Ectodermal cell (in vitro differentiated cells): Measurements from ENCODE around the gene GABRB2. TPM values are rescaled to one million over a fixed set of nuclear protein-coding genes. Genes with fewer than 3 reads are reported as not detected.

ENCODE experiments used
- H3K27ac ChIP-seq: 2 replicates; pipeline ENCODE4 v1.7.0; 2013; ENCODE audit warnings: mild to moderate bottlenecking, low read depth, low read length; ENCODE audit not compliant: insufficient read depth, poor library complexity, severe bottlenecking
- H3K27me3 ChIP-seq: 2 replicates; pipeline ENCODE4 v1.7.0; 2013; ENCODE audit warnings: mild to moderate bottlenecking, low read length; ENCODE audit not compliant: insufficient read depth, control insufficient read depth, poor library complexity, severe bottlenecking
- H3K36me3 ChIP-seq: one replicate; pipeline ENCODE4 v1.7.0; 2013; ENCODE audit warnings: low read length; ENCODE audit not compliant: control insufficient read depth, insufficient read depth
- H3K4me1 ChIP-seq: one replicate; pipeline ENCODE4 v1.7.0; 2013; ENCODE audit warnings: low read length; ENCODE audit not compliant: control insufficient read depth, insufficient read depth
- H3K4me3 ChIP-seq: 2 replicates; pipeline ENCODE4 v1.7.0; 2013; ENCODE audit warnings: low read depth, low read length, control low read depth; ENCODE audit not compliant: insufficient read depth
- H3K9me3 ChIP-seq: 2 replicates; pipeline ENCODE4 v1.7.0; 2013; ENCODE audit warnings: mild to moderate bottlenecking, low read length, moderate library complexity; ENCODE audit not compliant: control insufficient read depth
- whole genome bisulfite sequencing, 2 experiments: methylation state at CpG; one replicate each; pipeline ENCODE4 v1.1.7; 2013; ENCODE audit warnings: missing lambda C conversion rate in 2 of 2; 5-methylcytosine and 5-hydroxymethylcytosine counted together
- polyA plus RNA-seq, 4 experiments: library from polyadenylated mRNA; stranded (reverse); fragments of 50-300 nt; gene quantifications; one replicate each; pipeline ENCODE4 v1.2.3, GENCODE V29; 2013

The GABRB2 gene
- polyA plus RNA-seq (2013, experiment 1 of 4): 0.67 TPM
- polyA plus RNA-seq (2013, experiment 2 of 4): 0.59 TPM
- 0.59 TPM for polyA plus RNA-seq (2013, experiment 3 of 4)
- 0.57 TPM for polyA plus RNA-seq (2013, experiment 4 of 4)

DNA sequence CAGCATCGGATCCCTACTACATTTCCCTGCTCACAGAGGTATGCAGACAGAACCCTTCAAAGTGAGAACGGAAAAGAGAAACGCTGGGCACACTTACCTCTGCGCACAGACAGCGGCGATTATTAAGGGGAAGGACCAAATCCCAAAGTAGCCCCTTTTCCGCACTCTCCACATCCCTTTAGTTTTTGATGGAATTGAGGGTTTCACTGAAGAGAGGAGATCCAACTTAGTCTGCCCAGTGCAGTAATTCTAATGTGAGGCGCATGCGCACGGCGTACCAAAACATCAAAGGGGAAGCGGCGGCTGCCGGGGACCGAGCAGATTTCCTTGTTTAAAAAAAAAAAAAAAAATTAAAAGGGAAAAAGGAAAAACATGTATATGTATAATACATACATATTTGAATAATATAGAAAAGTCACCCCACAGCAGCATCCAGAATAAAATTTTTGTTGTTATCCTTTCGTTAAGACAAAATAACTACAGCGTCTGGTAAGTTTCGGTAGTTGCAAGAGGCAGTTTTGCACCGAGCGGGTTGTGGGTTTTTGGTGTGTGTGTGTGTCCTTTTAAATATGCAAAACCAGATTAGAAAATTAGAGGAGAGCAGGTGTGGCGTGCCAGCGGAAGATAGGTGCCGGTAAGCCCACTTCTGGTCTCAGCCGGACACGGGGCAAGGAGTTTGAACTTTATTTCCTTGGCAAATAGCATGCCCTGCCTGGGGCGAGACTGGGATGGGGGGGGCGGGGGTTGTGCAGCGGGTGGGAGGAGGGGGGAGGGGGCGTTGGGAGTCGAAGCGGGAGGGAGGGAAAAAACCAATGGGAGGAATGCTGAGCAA, at the start of gene GABRB2:
Gene GABRB2 (minus strand): TSS at position 256 of the 832 bp plus-strand sequence. CDS start 82 bp downstream, at position 174.
- no peaks in the 10 kb centered on the region for H3K9me3 ChIP-seq
- H3K4me1 ChIP-seq: peaks cover 8% of the 10 kb centered on the region
- WGBS, 2 experiments: 1 to 2% methylated on average over 25 to 29 of the region's 31 CpGs
- H3K4me3 ChIP-seq: peak within 1 kb of the TSS; percentile 43
- no peaks in the 10 kb centered on the region for H3K36me3 ChIP-seq
- H3K27ac ChIP-seq: no peak within 1 kb of the TSS
- peaks cover 59% of the 10 kb centered on the region for H3K27me3 ChIP-seq

DNA sequence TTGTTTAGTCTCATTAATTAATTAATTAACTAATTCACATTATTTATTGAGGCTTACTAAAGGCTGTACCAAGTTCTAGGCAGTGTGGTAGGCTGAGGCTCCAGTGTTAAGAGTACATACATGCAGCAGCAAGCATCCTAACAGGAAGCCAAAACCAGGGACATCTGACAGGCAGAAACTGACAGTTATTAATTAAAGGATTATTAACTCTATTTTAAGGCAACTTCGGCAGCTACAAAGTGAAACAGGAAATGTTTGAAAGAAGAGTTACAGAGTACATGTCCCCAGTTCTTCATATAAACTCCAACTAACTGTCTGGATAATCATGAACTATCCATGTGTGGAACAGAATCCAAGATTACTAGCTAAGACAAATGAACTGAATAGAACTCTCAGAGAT, 39.3 kb upstream of the GABRB2 start:
- Histone ChIP-seq H3K9me3 (no peaks in the 10 kb centered on the region), H3K36me3 (no peaks in the 10 kb centered on the region), H3K27ac (no peak overlapping the region), H3K4me1 (no peaks in the 10 kb centered on the region), H3K27me3 (no peaks in the 10 kb centered on the region), H3K4me3 (no peak overlapping the region)
- WGBS, 2 experiments: 88 to 100% methylated on average over 1 of the region's 1 CpG

DNA sequence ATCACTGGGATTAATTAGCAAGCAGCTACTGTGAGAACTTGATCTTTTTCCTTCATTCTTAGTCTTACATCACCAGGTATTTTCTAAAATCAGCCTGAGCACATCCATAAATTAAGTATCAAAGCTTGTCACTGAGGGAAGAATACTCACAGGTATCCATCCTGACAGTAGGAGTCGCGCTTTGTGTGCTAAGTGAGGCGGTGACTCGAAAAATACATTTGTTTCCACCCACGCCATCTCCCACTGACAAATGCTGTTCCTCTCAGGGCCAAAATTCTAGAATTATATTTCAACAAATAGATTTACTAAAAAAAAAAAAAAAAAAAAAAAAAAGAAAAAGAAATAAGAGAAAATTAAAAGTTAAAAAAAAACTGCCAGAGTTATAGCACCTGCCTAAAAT, 34.1 kb upstream of the GABRB2 start:
- H3K27me3 ChIP-seq: no peaks in the 10 kb centered on the region
- 97 to 100% methylated on average over 4 of the region's 5 CpGs for WGBS, 2 experiments

DNA sequence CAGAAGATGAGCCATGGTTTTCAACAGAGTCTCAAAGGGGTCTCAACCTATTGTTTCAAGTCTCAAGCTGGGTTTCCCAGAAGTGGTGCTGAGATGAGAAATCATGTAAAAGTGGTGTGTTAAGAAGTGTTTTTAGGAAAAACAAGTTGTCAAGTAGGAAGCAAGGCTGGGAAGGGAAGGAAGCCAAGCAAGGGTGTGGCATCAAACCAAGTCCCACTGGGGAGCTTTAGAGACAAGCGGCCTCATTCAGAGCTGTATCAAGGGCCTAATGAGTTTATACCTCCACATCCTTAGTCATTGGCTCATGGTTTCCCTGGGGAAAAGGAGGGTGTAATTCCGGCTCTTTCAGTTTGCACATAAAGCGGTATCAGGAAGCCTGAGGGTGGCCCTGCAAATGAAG, 26.4 kb upstream of the GABRB2 start:
- 87 to 99% methylated on average over 3 of the region's 3 CpGs for WGBS, 2 experiments
- Histone ChIP-seq H3K27me3 (no peaks in the 10 kb centered on the region), H3K9me3 (no peaks in the 10 kb centered on the region), H3K4me1 (no peaks in the 10 kb centered on the region), H3K36me3 (no peaks in the 10 kb centered on the region), H3K27ac (no peak overlapping the region), H3K4me3 (no peak overlapping the region)

More for the DNA sequence above, 34.1 kb upstream of the GABRB2 start:
- Histone ChIP-seq H3K4me1 (no peaks in the 10 kb centered on the region), H3K36me3 (no peaks in the 10 kb centered on the region), H3K27ac (no peak overlapping the region), H3K9me3 (no peaks in the 10 kb centered on the region), H3K4me3 (no peak overlapping the region)

DNA sequence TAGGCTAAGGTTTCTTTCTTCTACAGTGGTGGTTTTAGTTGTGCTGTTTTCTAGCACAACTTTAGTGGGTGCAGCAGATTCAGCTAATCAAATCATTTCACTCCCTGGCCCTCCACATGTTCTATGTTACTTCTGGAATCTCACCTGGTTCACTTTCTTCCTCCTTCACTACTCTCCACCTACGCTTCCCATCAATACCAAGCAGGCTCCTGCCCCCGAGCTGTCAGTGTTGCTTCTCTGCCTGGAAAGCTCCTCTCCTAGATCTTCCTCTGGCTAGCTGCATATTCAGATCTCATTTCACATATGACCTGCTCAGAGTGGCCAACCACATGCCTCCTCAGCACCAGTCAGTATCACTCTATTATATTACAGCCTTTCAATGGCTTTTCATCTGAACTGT, 19.6 kb upstream of the GABRB2 start:
- no peaks in the 10 kb centered on the region for H3K4me1 ChIP-seq
- WGBS, 2 experiments: 87 to 89% methylated on average over 2 of the region's 2 CpGs
- H3K27ac ChIP-seq: no peak overlapping the region
- no peak overlapping the region for H3K4me3 ChIP-seq
- H3K27me3 ChIP-seq: no peaks in the 10 kb centered on the region
- no peaks in the 10 kb centered on the region for H3K9me3 ChIP-seq
- H3K36me3 ChIP-seq: no peaks in the 10 kb centered on the region

DNA sequence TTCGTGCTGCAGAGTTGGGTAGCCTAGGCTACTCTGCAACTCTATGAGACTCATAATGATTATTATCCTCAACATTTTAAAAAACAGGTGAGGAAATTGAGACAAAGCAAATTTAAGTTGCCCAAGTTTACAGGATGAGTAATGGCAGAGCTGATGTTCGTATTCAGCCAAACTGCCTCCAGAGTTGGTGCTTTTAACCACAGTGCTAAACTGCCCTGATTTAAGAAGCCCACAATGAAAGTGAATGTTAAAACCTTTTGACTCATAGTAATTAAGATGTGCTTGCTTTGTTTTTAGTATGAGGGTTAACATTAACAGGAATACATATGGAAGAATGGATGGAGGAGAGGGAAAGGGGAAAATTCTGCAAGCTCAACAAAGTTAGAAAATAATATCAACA, 15.9 kb upstream of the GABRB2 start:
- WGBS, 2 experiments: 92 to 93% methylated on average over 1 to 2 of the region's 2 CpGs
- H3K27me3 ChIP-seq: no peaks in the 10 kb centered on the region
- H3K27ac ChIP-seq: no peak overlapping the region
- H3K36me3 ChIP-seq: no peaks in the 10 kb centered on the region
- H3K4me3 ChIP-seq: no peak overlapping the region
- no peaks in the 10 kb centered on the region for H3K9me3 ChIP-seq
- no peaks in the 10 kb centered on the region for H3K4me1 ChIP-seq

DNA sequence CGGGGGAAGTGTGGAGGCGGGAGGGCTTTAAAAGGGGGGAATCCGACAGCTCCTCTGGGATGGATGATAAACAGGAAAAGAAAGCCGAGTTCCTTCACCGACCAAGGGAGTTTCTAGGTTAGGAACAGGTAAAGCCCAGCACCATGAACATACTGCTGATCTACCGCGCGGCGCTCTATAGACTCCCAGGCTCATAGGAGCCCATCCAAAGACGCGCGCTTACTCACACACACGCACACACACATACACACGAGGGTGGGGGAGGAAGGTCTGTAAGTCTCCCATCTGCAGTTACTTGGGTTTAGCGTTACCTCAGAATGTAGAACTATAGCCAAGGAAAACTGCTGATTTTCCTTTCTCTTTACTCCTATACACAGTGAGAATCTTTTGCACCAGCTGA, 2.6 kb upstream of the GABRB2 start:
- Histone ChIP-seq H3K27me3 (peaks cover 59% of the 10 kb centered on the region), H3K4me3 (peak overlapping the region; percentile 43)

DNA sequence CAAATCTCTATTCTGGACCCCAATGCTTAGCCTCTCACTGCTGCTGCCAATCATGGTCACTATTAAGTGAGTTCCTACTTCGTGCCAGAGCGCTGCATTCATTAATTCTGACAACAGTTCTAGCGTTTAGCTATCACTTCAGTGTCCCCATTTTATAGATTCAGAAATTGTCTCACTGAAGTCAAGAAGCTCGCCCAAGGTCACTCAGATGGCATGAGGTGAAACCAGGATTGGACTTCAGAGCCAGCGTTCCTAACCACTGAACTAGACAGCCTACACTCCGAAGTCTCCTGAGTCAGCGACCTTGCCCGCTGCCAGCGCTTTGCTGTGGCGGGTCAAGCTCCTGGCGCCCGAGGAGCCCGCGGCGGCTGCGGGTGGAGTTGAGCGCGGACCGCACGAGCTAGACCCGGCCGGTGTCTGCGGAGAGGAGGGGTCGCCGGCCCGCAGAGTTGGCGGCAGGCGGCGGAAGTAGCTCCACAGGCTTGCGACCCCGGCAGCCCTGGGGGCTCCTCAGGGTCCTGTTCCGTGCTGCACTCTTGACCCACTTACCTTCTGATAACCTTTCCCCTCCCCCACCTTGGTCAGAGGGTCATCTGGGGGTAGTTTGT, 2.1 kb upstream of the GABRB2 start:
- Histone ChIP-seq H3K4me1 (peaks cover 8% of the 10 kb centered on the region), H3K9me3 (no peaks in the 10 kb centered on the region), H3K36me3 (no peaks in the 10 kb centered on the region), H3K27me3 (peaks cover 59% of the 10 kb centered on the region), H3K4me3 (peak overlapping the region; percentile 43), H3K27ac (no peak overlapping the region)
- WGBS, 2 experiments: 1% methylated on average over 31 of the region's 32 CpGs

More for the DNA sequence above, 2.6 kb upstream of the GABRB2 start:
- no peak overlapping the region for H3K27ac ChIP-seq
- no peaks in the 10 kb centered on the region for H3K36me3 ChIP-seq
- peaks cover 8% of the 10 kb centered on the region for H3K4me1 ChIP-seq
- H3K9me3 ChIP-seq: no peaks in the 10 kb centered on the region
- WGBS, 2 experiments: 1 to 5% methylated on average over 10 to 15 of the region's 15 CpGs

DNA sequence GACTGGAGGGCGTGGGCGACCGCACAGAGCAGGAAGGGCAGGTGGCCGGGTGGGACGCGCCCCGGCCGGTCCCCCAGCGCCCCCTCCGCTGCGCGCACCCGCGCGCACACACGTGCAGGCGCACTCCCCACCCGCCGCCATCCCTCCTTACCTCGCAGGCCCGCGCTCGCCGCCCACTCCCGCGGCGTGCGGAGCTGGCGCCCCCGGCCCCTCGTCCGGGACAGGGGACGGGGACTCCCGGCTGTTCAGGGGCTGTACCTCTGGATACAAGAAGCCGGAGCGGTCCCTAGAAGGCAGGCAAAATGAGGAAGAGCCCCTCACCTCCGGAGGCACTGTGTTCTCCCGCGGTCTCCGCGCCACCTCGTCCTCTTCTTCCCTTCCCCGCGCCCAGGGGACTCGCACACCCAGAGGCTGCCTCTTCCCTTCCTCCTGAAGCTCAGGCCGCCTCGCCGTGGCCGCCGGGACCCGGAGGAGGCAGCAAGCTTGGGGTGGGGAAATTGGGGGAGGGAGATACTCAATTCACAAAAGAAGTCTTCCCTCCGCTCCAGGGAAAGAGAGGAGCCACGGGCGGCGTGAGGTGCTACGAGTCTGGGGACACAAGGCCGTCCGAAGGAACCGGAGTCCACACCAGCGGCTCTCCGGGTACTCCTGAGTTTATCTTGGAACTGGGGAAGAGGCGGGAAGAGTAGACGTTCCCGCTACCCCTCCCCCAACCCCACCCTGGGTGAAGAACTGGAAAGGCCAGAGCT, 1.4 kb upstream of the GABRB2 start:
- Histone ChIP-seq H3K27me3 (peaks cover 59% of the 10 kb centered on the region), H3K9me3 (no peaks in the 10 kb centered on the region), H3K27ac (no peak overlapping the region), H3K36me3 (no peaks in the 10 kb centered on the region), H3K4me3 (peak overlapping the region; percentile 43), H3K4me1 (peaks cover 8% of the 10 kb centered on the region)
- WGBS, 2 experiments: 0 to 1% methylated on average over 58 to 63 of the region's 64 CpGs

DNA sequence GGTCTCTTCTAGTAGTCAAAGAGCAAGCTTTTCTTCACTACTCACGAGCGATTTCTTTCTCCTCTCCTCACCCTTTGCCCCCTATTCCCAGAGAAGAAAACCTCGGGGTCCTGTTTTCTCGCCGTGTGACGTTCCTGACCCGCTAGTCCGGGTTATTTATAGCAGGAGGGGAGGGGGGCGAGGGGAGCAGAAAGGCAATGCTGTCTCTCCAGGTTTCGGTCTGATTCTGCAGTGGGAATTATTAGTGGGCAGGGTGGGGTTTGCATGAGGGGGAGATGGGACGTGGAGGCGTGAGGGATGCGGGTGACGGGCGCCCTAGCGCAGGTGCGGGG, 847 bp upstream of the GABRB2 start:
- Histone ChIP-seq H3K27ac (no peak overlapping the region), H3K4me1 (peaks cover 8% of the 10 kb centered on the region), H3K27me3 (peaks cover 59% of the 10 kb centered on the region), H3K9me3 (no peaks in the 10 kb centered on the region), H3K4me3 (peak overlapping the region; percentile 43), H3K36me3 (no peaks in the 10 kb centered on the region)
- WGBS, 2 experiments: 0% methylated on average over 17 of the region's 17 CpGs
